ENCODE data around the gene FEZF2. TPM values are rescaled to one million over a fixed set of nuclear protein-coding genes. Genes with fewer than 3 reads are reported as not detected.

Gene FEZF2
- total RNA-seq, result not detected in 2 replicates

GRCh38 chr3:62373215-62373614 is at the start of gene FEZF2:
Gene FEZF2 (minus strand): TSS chr3:62373550. CDS start chr3:62372868, 682 bp downstream.

